ENCODE data around the gene PLPPR5. TPM values are rescaled to one million over a fixed set of nuclear protein-coding genes. Genes with fewer than 3 reads are reported as not detected.

Gene PLPPR5
- total and polyA plus RNA-seq, 2 donors (not counting 1 experiment from before 2014, with no cell fraction given), result under 0.01 to 0.25 TPM

DNA sequence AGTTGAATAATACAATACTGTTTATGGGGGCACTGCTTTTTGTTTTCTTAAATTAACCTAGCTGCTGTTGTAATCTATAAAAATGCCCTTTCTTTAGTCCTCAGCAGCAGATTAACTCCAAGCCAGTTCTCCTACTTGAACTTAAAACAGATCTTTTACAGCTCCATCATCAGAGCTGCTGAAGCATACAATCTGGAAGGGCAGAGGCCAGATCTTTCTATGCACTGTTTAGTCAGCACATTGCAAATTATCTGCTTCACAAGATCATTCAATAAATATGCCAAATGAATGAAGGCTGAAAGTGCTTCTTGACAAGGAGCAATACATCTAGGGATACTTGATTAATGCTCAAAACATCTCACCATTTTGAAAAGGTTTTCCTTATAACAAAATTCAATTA, 115.8 kb downstream of the PLPPR5 start:
- no peaks in the 10 kb centered on the region for H4K20me1 ChIP-seq (ENCODE audit: control insufficient read depth, extremely low read depth, insufficient read depth, low read length)
- H3K36me3 ChIP-seq (ENCODE audit: control insufficient read depth, insufficient read depth, low read length), result no peaks in the 10 kb centered on the region
- H3K9ac ChIP-seq (ENCODE audit: insufficient read depth, low read length), result no peak overlapping the region
- no peak overlapping the region for H3K27ac ChIP-seq (ENCODE audit: insufficient read depth, low read length)
- H3K9me3 ChIP-seq (ENCODE audit: control insufficient read depth, insufficient read depth, low read depth, low read length), result no peaks in the 10 kb centered on the region
- TF ChIP-seq, protein P1, sequence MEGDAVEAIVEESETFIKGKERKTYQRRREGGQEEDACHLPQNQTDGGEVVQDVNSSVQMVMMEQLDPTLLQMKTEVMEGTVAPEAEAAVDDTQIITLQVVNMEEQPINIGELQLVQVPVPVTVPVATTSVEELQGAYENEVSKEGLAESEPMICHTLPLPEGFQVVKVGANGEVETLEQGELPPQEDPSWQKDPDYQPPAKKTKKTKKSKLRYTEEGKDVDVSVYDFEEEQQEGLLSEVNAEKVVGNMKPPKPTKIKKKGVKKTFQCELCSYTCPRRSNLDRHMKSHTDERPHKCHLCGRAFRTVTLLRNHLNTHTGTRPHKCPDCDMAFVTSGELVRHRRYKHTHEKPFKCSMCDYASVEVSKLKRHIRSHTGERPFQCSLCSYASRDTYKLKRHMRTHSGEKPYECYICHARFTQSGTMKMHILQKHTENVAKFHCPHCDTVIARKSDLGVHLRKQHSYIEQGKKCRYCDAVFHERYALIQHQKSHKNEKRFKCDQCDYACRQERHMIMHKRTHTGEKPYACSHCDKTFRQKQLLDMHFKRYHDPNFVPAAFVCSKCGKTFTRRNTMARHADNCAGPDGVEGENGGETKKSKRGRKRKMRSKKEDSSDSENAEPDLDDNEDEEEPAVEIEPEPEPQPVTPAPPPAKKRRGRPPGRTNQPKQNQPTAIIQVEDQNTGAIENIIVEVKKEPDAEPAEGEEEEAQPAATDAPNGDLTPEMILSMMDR (conservative IDR thresholded peaks at IDR 0.05 in 1 of 2, IDR thresholded peaks at IDR 0.05 in 1 of 2; ENCODE audit: low read depth in 1 of 2, low read length in 2 of 2), result no peak
- no peak for TF ChIP-seq EZH2 (IDR thresholded peaks at IDR 0.05; ENCODE audit: low read length, missing control alignments)
- no peaks in the 10 kb centered on the region for H3K79me2 ChIP-seq (ENCODE audit: control insufficient read depth, insufficient read depth, low read length)
- no peaks in the 10 kb centered on the region for H3K4me1 ChIP-seq (ENCODE audit: control insufficient read depth, extremely low read depth, insufficient read depth, low read length)
- no peaks in the 10 kb centered on the region for H3K27me3 ChIP-seq (ENCODE audit: control insufficient read depth, insufficient read depth, low read length)
- H2AFZ ChIP-seq (ENCODE audit: low read length), result no peak overlapping the region
- H3K4me3 ChIP-seq (replicated peaks in 1 of 4; ENCODE audit: control extremely low read depth in 1 of 4, insufficient read depth in 1 of 4, low read depth in 3 of 4, low read length in 4 of 4), result no peak overlapping the region
- no peak for DNase-seq (ENCODE audit: low read depth in 2 of 2)
- H3K4me2 ChIP-seq (ENCODE audit: extremely low read depth, insufficient read depth, low read length), result no peak overlapping the region

DNA sequence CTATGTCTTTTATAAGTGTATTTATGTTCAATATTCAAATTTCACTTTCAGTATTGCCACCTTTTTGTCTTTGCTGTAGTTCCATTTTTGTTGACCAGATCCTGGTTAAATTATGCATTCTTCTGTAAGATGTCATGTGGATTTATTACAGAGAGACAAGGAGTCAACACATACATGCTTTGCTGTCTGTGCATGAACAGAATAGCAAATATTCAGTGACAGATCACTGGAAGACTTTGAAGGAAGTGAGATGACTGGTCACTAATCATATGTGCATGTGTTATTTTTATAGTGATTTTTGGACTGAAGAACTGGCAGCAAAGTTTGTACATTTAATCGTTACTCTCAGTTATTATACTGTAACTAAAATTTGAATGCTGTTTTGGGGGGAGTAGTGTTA, 117.2 kb downstream of the PLPPR5 start:
- Histone ChIP-seq H3K36me3 (ENCODE audit: control insufficient read depth, insufficient read depth, low read length) (no peaks in the 10 kb centered on the region), H3K79me2 (ENCODE audit: control insufficient read depth, insufficient read depth, low read length) (no peaks in the 10 kb centered on the region), H3K4me1 (ENCODE audit: control insufficient read depth, extremely low read depth, insufficient read depth, low read length) (no peaks in the 10 kb centered on the region), H3K9me3 (ENCODE audit: control insufficient read depth, insufficient read depth, low read depth, low read length) (no peaks in the 10 kb centered on the region), H3K4me2 (ENCODE audit: extremely low read depth, insufficient read depth, low read length) (no peak overlapping the region), H3K4me3 (replicated peaks in 1 of 4; ENCODE audit: control extremely low read depth in 1 of 4, insufficient read depth in 1 of 4, low read depth in 3 of 4, low read length in 4 of 4) (no peak overlapping the region), H2AFZ (ENCODE audit: low read length) (no peak overlapping the region), H4K20me1 (ENCODE audit: control insufficient read depth, extremely low read depth, insufficient read depth, low read length) (no peaks in the 10 kb centered on the region), H3K27ac (ENCODE audit: insufficient read depth, low read length) (no peak overlapping the region), H3K9ac (ENCODE audit: insufficient read depth, low read length) (no peak overlapping the region), H3K27me3 (ENCODE audit: control insufficient read depth, insufficient read depth, low read length) (no peaks in the 10 kb centered on the region)
- TF ChIP-seq, protein P1 (conservative IDR thresholded peaks at IDR 0.05 in 1 of 2, IDR thresholded peaks at IDR 0.05 in 1 of 2; ENCODE audit: low read depth in 1 of 2, low read length in 2 of 2), result no peak
- no peak for TF ChIP-seq EZH2 (IDR thresholded peaks at IDR 0.05; ENCODE audit: low read length, missing control alignments)
- no peak for DNase-seq (ENCODE audit: low read depth in 2 of 2)

DNA sequence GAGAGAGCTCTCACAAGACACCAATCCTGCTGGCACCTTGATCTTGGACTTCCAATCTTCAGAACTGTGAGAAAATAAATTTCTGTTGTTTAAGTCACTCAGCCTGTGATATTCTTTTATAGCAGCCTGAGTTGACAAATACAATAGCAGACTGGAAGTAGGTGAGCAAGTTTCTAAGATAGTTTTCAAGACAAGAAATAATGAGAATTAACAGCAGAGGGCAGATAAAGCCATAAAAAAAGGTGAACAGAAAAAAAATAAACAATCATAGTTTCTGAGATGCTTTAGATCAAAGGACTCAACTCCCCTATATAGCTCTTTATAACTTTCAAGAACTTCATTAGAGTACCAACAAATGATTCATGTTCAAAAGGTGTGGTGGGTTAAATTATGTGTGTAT, 119.8 kb downstream of the PLPPR5 start:
- DNase-seq (ENCODE audit: low read depth in 2 of 2), result no peak
- Histone ChIP-seq H4K20me1 (ENCODE audit: control insufficient read depth, extremely low read depth, insufficient read depth, low read length) (no peaks in the 10 kb centered on the region), H3K27me3 (ENCODE audit: control insufficient read depth, insufficient read depth, low read length) (no peaks in the 10 kb centered on the region), H3K4me1 (ENCODE audit: control insufficient read depth, extremely low read depth, insufficient read depth, low read length) (no peaks in the 10 kb centered on the region), H2AFZ (ENCODE audit: low read length) (no peak overlapping the region), H3K79me2 (ENCODE audit: control insufficient read depth, insufficient read depth, low read length) (no peaks in the 10 kb centered on the region), H3K4me2 (ENCODE audit: extremely low read depth, insufficient read depth, low read length) (no peak overlapping the region), H3K9me3 (ENCODE audit: control insufficient read depth, insufficient read depth, low read depth, low read length) (no peaks in the 10 kb centered on the region), H3K4me3 (replicated peaks in 1 of 4; ENCODE audit: control extremely low read depth in 1 of 4, insufficient read depth in 1 of 4, low read depth in 3 of 4, low read length in 4 of 4) (no peak overlapping the region), H3K9ac (ENCODE audit: insufficient read depth, low read length) (no peak overlapping the region), H3K27ac (ENCODE audit: insufficient read depth, low read length) (no peak overlapping the region), H3K36me3 (ENCODE audit: control insufficient read depth, insufficient read depth, low read length) (no peaks in the 10 kb centered on the region)
- no peak for TF ChIP-seq EZH2 (IDR thresholded peaks at IDR 0.05; ENCODE audit: low read length, missing control alignments)
- TF ChIP-seq, protein P1 (conservative IDR thresholded peaks at IDR 0.05 in 1 of 2, IDR thresholded peaks at IDR 0.05 in 1 of 2; ENCODE audit: low read depth in 1 of 2, low read length in 2 of 2), result no peak
